K562 (cell line): ENCODE data around the gene SLC9B2. TPM values are rescaled to one million over a fixed set of nuclear protein-coding genes. Genes with fewer than 3 reads are reported as not detected.
A peak's percentile ranks its signal among the peaks of the same experiment; 100 is the strongest.

Experiments used
- CEBPG ChIP-seq, 3 experiments: fragments of 200-800 bp in 1 of 3; sonication (Bioruptor generic) in 1 of 3; sonication (generic) in 1 of 3; formaldehyde crosslinking in 1 of 3; IDR thresholded peaks in 2 of 3; conservative IDR thresholded peaks in 1 of 3; 2 replicates each; pipeline versions ENCODE4 v1.6.1 to v1.8.0; 2016 to 2022; ENCODE audit warnings: missing compliant biosample characterization in 2 of 3, missing genetic modification characterization in 2 of 3, mild to moderate bottlenecking in 1 of 3, missing genetic modification reagents in 1 of 3
- DEAF1 ChIP-seq: fragments of 450-650 bp; formaldehyde crosslinking; IDR thresholded peaks from 2 replicates; pipeline ENCODE4 v1.4.0; 2020; ENCODE audit warnings: mild to moderate bottlenecking, moderate library complexity
- KDM1A ChIP-seq, 2 experiments: fragments of 450-650 bp; IDR thresholded peaks; 2 replicates each; pipeline ENCODE4 v1.6.1; 2016; ENCODE audit warnings: mild to moderate bottlenecking in 2 of 2
- MCM5 ChIP-seq: fragments of 450-650 bp; IDR thresholded peaks from 2 replicates; pipeline ENCODE4 v1.6.1; 2016; ENCODE audit warnings: low read depth
- RFX5 ChIP-seq: IDR thresholded peaks from 2 replicates; pipeline ENCODE4 v1.6.1; 2011; ENCODE audit warnings: low read depth, mild to moderate bottlenecking, improper control_type of control experiment, low read length
- TEAD4 ChIP-seq, 2 experiments: sonication (generic) in 1 of 2; formaldehyde crosslinking in 1 of 2; IDR thresholded peaks; 2 replicates each; pipeline versions ENCODE4 v1.6.1 to v1.8.0; 2012 to 2022; ENCODE audit warnings: borderline replicate concordance in 1 of 2, inconsistent platforms in 1 of 2, low read length in 1 of 2, mild to moderate bottlenecking in 1 of 2, missing genetic modification reagents in 1 of 2
- ZKSCAN8 ChIP-seq: fragments of 200-800 bp; sonication (Bioruptor generic); IDR thresholded peaks from 2 replicates; pipeline ENCODE4 v1.6.1; 2016; ENCODE audit warnings: missing genetic modification characterization, missing compliant biosample characterization
- polyA plus RNA-seq, 8 experiments: library from polyadenylated mRNA; depleted of rRNA in 4 of 8; stranded (reverse) in 5 of 8; unstranded in 3 of 8; fragments of >200 nt; fragmentation: Nextera tagmentation in 2 of 8; fragmentation: Illumina TruSeq in 1 of 8; extraction: Ambion mirVana in 2 of 8; extraction: Trizol in 1 of 8; gene quantifications; 2 replicates each; pipeline versions ENCODE4 v1.2.1 to v1.2.3, GENCODE V29; 2011 to 2014; ENCODE audit warnings: inconsistent platforms in 1 of 8, missing spikeins in 1 of 8
- total RNA-seq, 7 experiments: library from RNA; depleted of rRNA in 6 of 7; stranded (reverse); fragments of >200 nt in 6 of 7; fragmentation: Illumina TruSeq in 2 of 7; extraction: Trizol in 2 of 7; gene quantifications; 2 replicates each; pipeline versions ENCODE4 v1.2.1 to v1.2.3, GENCODE V29; 2011 to 2021; ENCODE audit warnings: low replicate concordance in 1 of 7
- TF ChIP-seq, protein P1 (sequence below): IDR thresholded peaks from 2 replicates; pipeline ENCODE4 v1.6.1; 2011; ENCODE audit not compliant: insufficient read length; ENCODE audit errors: extremely low read depth
- TF ChIP-seq, protein P2 (sequence below), 2 experiments: fragments of 450-650 bp in 1 of 2; sonication (generic) in 1 of 2; formaldehyde crosslinking in 1 of 2; IDR thresholded peaks; 2 replicates each; pipeline versions ENCODE4 v1.7.1 to v1.9.0; 2016 to 2022; ENCODE audit warnings: inconsistent platforms in 1 of 2, mild to moderate bottlenecking in 1 of 2, missing genetic modification reagents in 1 of 2

The SLC9B2 gene
- total and polyA plus RNA-seq, 9 of the 15 experiments (the other 6 are each of a cell fraction or from before 2014, with no cell fraction given): 6.6 to 14.6 (median 11.4) TPM

DNA sequence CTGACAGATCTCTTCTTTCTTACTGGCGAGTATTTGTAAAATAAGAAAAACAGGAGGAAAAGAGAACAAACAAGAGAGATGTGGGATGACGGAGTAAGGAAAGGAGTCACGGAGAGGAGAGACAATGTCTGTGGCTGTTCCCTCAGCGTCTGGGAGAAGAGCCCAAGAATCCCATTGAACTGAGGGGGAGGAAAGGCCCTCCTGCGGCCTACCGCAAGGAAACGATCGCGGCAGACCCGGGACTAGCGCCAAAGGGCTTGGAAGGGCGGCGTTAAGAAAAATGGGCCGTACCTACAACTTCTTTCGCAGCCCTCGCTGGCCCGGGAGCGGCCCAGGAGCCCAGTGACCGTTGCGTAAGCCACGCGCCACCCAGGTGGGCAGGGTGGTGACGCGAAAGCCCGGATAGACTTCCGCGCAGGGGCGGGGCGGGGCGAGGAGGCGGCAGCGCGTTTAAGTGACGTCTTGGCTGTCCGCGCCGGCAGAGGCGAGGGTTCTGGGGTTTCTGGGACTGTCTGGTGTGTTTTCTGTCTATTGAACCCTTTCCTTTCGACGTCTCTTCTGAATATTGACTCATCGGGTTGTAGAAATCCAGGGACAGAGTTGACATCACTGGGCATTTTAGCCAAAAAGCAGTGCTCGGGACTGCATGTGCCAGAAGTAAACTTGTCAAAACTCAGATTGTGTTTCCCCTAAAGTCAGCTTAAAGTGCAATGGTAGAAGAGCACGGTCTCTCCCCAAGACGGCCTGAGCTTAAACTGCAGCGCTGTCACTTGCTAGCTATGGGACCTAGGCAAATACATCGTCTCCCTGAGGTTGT, 57.0 kb downstream of the SLC9B2 start, which contains the start of gene SLC9B1 (continued):
- no peak for TF ChIP-seq DEAF1
- TF ChIP-seq KDM1A (IDR thresholded peaks at IDR 0.05): no peak
- TF ChIP-seq CEBPG (CRISPR knock-in tag; IDR thresholded peaks at IDR 0.05): peak; percentile 98
- TF ChIP-seq CEBPG (tag; conservative IDR thresholded peaks at IDR 0.05 in 1 of 2, IDR thresholded peaks at IDR 0.05 in 1 of 2): peak; percentile 94 to 95
- no peak for TF ChIP-seq RFX5
- TF ChIP-seq, protein P1, sequence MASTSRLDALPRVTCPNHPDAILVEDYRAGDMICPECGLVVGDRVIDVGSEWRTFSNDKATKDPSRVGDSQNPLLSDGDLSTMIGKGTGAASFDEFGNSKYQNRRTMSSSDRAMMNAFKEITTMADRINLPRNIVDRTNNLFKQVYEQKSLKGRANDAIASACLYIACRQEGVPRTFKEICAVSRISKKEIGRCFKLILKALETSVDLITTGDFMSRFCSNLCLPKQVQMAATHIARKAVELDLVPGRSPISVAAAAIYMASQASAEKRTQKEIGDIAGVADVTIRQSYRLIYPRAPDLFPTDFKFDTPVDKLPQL: peak; percentile 59
- TF ChIP-seq, protein P2, sequence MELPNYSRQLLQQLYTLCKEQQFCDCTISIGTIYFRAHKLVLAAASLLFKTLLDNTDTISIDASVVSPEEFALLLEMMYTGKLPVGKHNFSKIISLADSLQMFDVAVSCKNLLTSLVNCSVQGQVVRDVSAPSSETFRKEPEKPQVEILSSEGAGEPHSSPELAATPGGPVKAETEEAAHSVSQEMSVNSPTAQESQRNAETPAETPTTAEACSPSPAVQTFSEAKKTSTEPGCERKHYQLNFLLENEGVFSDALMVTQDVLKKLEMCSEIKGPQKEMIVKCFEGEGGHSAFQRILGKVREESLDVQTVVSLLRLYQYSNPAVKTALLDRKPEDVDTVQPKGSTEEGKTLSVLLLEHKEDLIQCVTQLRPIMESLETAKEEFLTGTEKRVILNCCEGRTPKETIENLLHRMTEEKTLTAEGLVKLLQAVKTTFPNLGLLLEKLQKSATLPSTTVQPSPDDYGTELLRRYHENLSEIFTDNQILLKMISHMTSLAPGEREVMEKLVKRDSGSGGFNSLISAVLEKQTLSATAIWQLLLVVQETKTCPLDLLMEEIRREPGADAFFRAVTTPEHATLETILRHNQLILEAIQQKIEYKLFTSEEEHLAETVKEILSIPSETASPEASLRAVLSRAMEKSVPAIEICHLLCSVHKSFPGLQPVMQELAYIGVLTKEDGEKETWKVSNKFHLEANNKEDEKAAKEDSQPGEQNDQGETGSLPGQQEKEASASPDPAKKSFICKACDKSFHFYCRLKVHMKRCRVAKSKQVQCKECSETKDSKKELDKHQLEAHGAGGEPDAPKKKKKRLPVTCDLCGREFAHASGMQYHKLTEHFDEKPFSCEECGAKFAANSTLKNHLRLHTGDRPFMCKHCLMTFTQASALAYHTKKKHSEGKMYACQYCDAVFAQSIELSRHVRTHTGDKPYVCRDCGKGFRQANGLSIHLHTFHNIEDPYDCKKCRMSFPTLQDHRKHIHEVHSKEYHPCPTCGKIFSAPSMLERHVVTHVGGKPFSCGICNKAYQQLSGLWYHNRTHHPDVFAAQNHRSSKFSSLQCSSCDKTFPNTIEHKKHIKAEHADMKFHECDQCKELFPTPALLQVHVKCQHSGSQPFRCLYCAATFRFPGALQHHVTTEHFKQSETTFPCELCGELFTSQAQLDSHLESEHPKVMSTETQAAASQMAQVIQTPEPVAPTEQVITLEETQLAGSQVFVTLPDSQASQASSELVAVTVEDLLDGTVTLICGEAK (IDR thresholded peaks at IDR 0.05): peak; percentile 59; the same call in 1 of the 2 replicates
- TF ChIP-seq, protein P2 (CRISPR knock-in tag; IDR thresholded peaks at IDR 0.05): no peak
- TF ChIP-seq MCM5: no peak
- no peak for TF ChIP-seq ZKSCAN8 (CRISPR knock-in tag)
- no peak for TF ChIP-seq TEAD4 (IDR thresholded peaks at IDR 0.05; ENCODE audit: low read length)
- TF ChIP-seq TEAD4 (CRISPR knock-in tag; IDR thresholded peaks at IDR 0.05; ENCODE audit: borderline replicate concordance): no peak
